Fibroblast of skin of left quadriceps (primary cell): ENCODE results near the gene SUPT3H.

Experiments used
- DNase-seq, 2 experiments: peaks; one replicate each; pipeline ENCODE4 v3.0.0-alpha.2; 2013; ENCODE audit warnings: low read depth in 2 of 2

SUPT3H gene

GRCh38 chr6:44797746-44798145, 580.0 kb downstream of the SUPT3H start:
- DNase-seq: no peak

DNA sequence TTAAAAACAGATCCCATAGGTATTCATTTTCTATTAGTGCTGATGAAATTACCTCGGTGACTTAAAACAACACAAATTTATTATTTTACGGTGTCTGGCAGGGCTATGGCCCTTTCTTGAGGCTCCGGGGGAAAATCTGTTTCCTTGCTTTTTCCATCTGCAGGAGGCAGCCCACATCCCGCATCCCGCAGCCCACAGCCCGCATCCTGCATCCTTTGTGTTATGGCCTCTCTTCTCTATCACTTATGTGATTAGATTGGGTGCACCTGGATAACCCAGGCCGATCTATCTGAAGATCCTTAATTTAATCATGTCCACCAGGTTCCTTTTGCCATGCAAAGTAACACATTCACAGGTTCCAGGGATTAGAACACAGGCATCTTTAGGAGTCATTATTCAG, 582.4 kb downstream of the SUPT3H start:
- DNase-seq: no peak

GRCh38 chr6:44789806-44790205, 587.9 kb downstream of the SUPT3H start:
- DNase-seq: no peak

DNA sequence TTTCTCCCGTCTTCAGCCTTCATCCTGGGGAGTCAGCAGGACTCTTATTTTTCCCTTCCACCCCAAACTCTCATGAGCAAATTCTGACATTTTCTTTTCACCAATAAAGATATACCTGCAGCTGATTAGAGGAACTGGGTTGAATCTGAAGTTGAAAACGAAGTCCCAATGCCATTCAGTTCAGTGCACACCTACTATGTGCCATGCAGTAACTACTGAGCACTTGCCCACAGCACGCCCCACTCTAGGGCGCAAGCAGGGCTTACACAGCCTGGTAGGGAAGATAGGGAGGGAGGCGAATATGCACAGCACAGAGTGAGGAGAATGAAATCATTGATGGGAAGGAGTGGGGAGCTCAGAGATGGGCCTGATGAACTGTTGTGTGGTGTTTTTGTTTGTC, 588.7 kb downstream of the SUPT3H start:
- DNase-seq: no peak

- no peak for DNase-seq
These were observed 589.2 kb downstream of the SUPT3H start for GRCh38 chr6:44788387-44788981.

DNA sequence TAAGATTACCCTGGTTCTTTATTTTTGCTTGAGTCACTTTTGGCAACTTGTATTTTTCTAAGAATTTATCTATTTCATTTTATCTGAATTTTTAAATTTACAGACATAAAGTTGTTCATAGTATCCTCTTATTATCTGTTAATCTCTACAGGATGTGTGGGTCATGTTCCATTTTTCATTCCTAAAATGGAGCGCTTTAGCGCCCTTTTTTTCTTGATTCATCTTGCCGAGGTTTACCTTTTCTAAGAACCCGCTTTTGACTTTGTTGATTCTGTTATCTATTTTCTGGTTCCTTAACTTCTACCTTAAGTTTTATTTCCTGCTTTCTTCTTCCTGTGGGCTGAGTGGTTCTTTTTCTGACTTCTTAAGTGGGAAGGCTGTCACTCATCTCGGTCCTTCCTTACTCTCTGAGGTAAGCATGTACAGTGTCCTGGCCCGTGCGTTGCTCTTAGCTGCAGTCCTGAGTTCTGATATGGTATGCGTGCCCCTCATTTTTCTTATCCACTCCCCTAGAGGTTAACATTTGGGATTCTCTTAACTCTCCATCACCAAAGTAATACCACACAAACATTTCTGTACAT, 590.4 kb downstream of the SUPT3H start:
- DNase-seq: no peak

- no peak for DNase-seq
These were observed 592.6 kb downstream of the SUPT3H start for GRCh38 chr6:44785130-44785529.

- DNase-seq: no peak
These were observed 593.5 kb downstream of the SUPT3H start for GRCh38 chr6:44784195-44784594.

DNA sequence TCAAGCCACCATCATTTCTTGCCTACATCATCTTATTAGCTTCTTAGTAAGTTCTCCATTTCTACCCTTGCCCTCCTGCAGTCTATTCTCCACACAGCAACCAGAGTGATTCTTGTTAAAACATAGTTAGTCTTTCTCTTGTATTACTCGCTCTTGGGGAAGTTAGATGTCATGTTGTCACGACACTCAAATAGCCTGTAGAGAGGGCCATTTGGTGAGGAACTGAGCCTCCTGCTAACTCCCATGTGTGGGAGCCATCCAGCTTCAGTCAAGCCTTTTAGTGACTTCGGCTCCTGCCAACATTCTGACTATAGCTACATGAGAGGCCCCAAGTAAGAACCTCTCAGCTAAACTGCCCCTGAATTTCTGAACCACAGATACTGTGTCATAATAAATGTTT, 594.8 kb downstream of the SUPT3H start:
- DNase-seq: no peak

DNA sequence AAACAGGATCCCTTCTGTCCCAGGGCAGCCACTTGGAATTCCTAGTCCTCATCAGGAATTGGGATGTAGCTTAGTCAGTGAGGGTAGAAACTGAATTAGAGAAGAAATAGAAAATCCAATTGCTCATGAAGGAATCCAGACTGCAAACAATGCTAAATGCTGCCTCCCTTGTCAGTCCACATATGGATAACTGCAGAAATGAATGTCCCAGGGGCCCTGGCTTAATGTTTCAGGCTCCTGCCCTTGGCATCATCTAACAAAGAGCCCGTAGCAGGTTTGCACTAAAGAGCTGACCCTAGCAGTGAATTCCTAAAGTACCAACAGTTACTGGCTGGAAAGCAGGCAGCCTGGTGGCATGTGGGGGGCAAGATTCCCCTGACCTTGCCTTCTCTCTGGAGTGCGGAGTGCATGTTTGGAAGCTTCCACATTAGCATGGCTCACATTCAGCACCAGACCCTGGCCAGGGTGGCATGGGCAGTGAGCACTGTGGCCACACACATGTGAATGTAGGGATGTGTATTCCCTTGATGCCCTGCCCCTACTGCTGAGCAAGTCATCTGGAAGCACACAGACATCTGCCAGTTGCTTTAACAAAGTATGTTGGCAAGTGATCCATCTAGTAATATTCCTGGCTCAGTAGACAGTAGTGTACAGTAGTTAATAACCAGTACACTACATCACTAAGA, 595.7 kb downstream of the SUPT3H start:
- no peak for DNase-seq

- no peak for DNase-seq
These were observed 597.6 kb downstream of the SUPT3H start for GRCh38 chr6:44780161-44780560.

GRCh38 chr6:44779130-44779826, 598.5 kb downstream of the SUPT3H start:
- DNase-seq: no peak
